ENCODE measurements around the gene FGD2. TPM values are rescaled to one million over a fixed set of nuclear protein-coding genes. Genes with fewer than 3 reads are reported as not detected.
A peak's percentile ranks its signal among the peaks of the same experiment; 100 is the strongest.
"Not testable (repeated sequence)": the region's sequence is repeated elsewhere in the genome, so short reads cannot be mapped to it uniquely, and the experiment has no call there.

Gene FGD2
- total RNA-seq, 5 donors from 2014 or later (not counting 1 experiment from before 2014, with no cell fraction given): 2.8 to 11.1 (median 3.3) TPM

DNA sequence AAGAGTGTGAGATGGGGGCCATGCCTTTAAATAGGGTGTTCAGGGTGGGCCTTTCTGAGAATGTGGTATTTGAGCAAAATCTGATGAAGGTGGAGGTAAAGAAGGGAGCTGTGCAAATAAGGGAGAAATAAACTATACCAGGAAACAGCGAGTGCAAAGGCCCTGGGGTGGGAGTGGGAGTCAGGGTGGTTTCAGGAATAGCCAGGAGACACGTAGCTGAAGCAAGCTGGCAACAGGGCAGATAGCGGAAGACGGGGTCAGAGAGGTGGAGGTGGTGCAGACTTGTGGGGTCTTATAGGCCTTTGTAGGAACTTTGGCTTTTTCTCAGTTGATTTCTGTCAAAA, 51.6 kb downstream of the FGD2 start:
- H3K27ac Mint-ChIP-seq: no peak overlapping the region
- H3K9me3 Mint-ChIP-seq: no peaks in the 10 kb centered on the region
- POLR2A ChIA-PET: no interaction called here

DNA sequence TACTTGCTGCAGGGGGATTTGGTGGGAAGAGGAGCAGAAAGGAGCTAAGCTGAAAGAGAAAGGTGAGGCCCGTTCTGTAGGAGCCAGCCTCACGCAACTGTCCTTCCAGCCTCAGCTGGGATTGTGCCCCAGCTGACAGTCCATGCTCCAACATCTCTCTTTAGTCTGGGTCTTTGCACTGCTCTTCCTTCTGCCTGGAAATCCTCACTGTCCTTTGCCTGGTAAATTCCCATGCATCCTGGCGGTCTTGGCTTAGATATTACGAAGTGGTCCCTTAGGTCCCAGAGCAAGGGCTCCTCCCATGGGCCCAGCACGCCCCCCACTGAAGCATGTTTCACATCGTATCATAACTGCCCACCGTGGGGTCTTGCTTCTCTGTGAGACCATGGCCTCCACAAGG, 52.2 kb downstream of the FGD2 start:
- DNase-seq: no peak
- Mint-ChIP-seq H3K9me3 (no peaks in the 10 kb centered on the region), H3K4me3 (no peak overlapping the region), H3K36me3 (no peaks in the 10 kb centered on the region), H3K4me1 (peaks cover 0 to 13% (median 4%) of the 10 kb centered on the region in 3 donors), H3K27ac (peak overlapping the region in 1 of 2 donors; percentile 16), H3K27me3 (no peaks in the 10 kb centered on the region)
- H3K9me3 ChIP-seq: no peaks in the 10 kb centered on the region
- no peaks in the 10 kb centered on the region for H3K4me1 ChIP-seq (ENCODE audit: control insufficient read depth in 1 of 2, extremely low read depth in 1 of 2, insufficient read depth in 2 of 2, low read length in 2 of 2)
- ChIA-PET CTCF (no interaction called here), POLR2A (no interaction called here)
- ATAC-seq (replicated peaks in 1 of 4): no peak
- no peak overlapping the region for H3K27ac ChIP-seq (ENCODE audit: low read length)
- WGBS (ENCODE audit: insufficient coverage): 96% methylated on average over 7 of the region's 7 CpGs
- no peak overlapping the region for H3K4me3 ChIP-seq (ENCODE audit: control insufficient read depth in 1 of 2, extremely low read depth in 1 of 2, low read length in 1 of 2)
- H3K27me3 ChIP-seq (replicated peaks in 1 of 2; ENCODE audit: control insufficient read depth in 2 of 2, extremely low read depth in 1 of 2, insufficient read depth in 2 of 2, low read length in 1 of 2): no peaks in the 10 kb centered on the region
- no peaks in the 10 kb centered on the region for H3K36me3 ChIP-seq (ENCODE audit: control insufficient read depth in 2 of 2, extremely low read depth in 1 of 2, insufficient read depth in 1 of 2, low read length in 1 of 2)

More for the DNA sequence above, 51.6 kb downstream of the FGD2 start:
- no peak overlapping the region for H3K27ac ChIP-seq (ENCODE audit: low read length)
- Mint-ChIP-seq H3K27me3 (no peaks in the 10 kb centered on the region), H3K4me3 (no peak overlapping the region), H3K36me3 (no peaks in the 10 kb centered on the region), H3K4me1 (peaks cover under 1 to 13% (median 5%) of the 10 kb centered on the region in 3 donors)
- WGBS (ENCODE audit: insufficient coverage): 92% methylated on average over 1 of the region's 4 CpGs
- H3K9me3 ChIP-seq: no peaks in the 10 kb centered on the region
- no peaks in the 10 kb centered on the region for H3K36me3 ChIP-seq (ENCODE audit: control insufficient read depth in 2 of 2, extremely low read depth in 1 of 2, insufficient read depth in 1 of 2, low read length in 1 of 2)
- H3K4me1 ChIP-seq (ENCODE audit: control insufficient read depth in 1 of 2, extremely low read depth in 1 of 2, insufficient read depth in 2 of 2, low read length in 2 of 2): peaks cover 0 to 3% of the 10 kb centered on the region in 2 experiments
- H3K4me3 ChIP-seq (ENCODE audit: control insufficient read depth in 1 of 2, extremely low read depth in 1 of 2, low read length in 1 of 2): no peak overlapping the region
- CTCF ChIA-PET: no interaction called here
- no peaks in the 10 kb centered on the region for H3K27me3 ChIP-seq (replicated peaks in 1 of 2; ENCODE audit: control insufficient read depth in 2 of 2, extremely low read depth in 1 of 2, insufficient read depth in 2 of 2, low read length in 1 of 2)
- DNase-seq: no peak
- ATAC-seq (replicated peaks in 1 of 4): no peak

DNA sequence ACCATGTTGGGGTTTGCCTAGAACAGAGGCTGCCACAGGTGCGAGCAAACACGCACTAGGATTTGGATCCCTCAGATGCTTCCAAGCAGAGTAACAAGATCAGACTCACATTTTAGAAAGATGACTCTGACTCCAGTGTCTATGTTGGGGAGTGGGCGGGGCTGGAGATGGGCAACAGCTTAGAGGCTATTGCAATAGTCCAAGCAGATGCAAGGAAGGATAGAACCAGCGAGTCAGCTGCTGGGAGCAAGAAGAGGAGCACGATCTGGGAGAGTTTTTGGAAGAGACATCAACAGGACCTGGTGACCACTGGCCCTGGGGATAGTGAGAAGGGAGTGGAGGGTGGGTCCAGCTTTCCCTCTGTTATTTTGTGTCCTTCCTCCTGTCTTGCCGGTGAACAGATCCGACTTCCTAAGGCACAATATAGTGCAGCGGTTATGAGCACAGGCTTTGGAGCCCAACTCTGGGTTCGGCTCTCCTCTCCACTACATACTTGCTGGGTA, 52.7 kb downstream of the FGD2 start:
- Histone ChIP-seq H3K4me3 (ENCODE audit: control insufficient read depth in 1 of 2, extremely low read depth in 1 of 2, low read length in 1 of 2) (no peak overlapping the region), H3K27me3 (replicated peaks in 1 of 2; ENCODE audit: control insufficient read depth in 2 of 2, extremely low read depth in 1 of 2, insufficient read depth in 2 of 2, low read length in 1 of 2) (no peaks in the 10 kb centered on the region), H3K36me3 (ENCODE audit: control insufficient read depth in 2 of 2, extremely low read depth in 1 of 2, insufficient read depth in 1 of 2, low read length in 1 of 2) (no peaks in the 10 kb centered on the region), H3K27ac (ENCODE audit: low read length) (no peak overlapping the region), H3K9me3 (no peaks in the 10 kb centered on the region), H3K4me1 (ENCODE audit: control insufficient read depth in 1 of 2, extremely low read depth in 1 of 2, insufficient read depth in 2 of 2, low read length in 2 of 2) (no peaks in the 10 kb centered on the region)
- H3K9me3 Mint-ChIP-seq: no peaks in the 10 kb centered on the region
- CTCF ChIA-PET: no interaction called here
- H3K27me3 Mint-ChIP-seq: no peaks in the 10 kb centered on the region
- DNase-seq: no peak
- POLR2A ChIA-PET: no interaction called here
- no peak overlapping the region for H3K4me3 Mint-ChIP-seq
- no peak overlapping the region for H3K27ac Mint-ChIP-seq
- 95% methylated on average over 3 of the region's 9 CpGs for WGBS (ENCODE audit: insufficient coverage)
- peaks cover 0 to 13% (median 4%) of the 10 kb centered on the region in 3 donors for H3K4me1 Mint-ChIP-seq
- no peaks in the 10 kb centered on the region for H3K36me3 Mint-ChIP-seq
- no peak for ATAC-seq (replicated peaks in 1 of 4)

DNA sequence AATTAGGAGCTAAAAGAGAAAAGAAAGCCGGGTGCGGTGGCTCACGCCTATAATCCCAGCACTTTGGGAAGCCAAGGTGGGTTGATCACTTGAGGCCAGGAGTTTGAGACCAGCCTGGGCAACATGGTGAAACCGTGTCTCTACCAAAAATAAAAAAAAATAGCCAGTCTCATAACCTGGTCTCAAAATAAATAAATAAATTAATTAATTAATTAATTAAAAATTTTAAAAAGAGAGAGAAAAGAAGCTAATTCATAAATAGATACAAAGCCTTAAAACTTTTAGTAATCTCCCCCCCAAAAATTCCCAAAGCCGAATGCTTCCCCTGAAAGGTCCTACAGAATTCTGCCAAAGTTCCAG, 53.5 kb downstream of the FGD2 start:
- H3K27ac ChIP-seq (ENCODE audit: low read length); H3K9me3 Mint-ChIP-seq; H3K27ac Mint-ChIP-seq; H3K36me3 Mint-ChIP-seq; H3K36me3 ChIP-seq (ENCODE audit: control insufficient read depth in 2 of 2, extremely low read depth in 1 of 2, insufficient read depth in 1 of 2, low read length in 1 of 2); POLR2A ChIA-PET; H3K4me1 ChIP-seq (ENCODE audit: control insufficient read depth in 1 of 2, extremely low read depth in 1 of 2, insufficient read depth in 2 of 2, low read length in 2 of 2); H3K27me3 Mint-ChIP-seq; ATAC-seq (replicated peaks in 1 of 4); H3K27me3 ChIP-seq (replicated peaks in 1 of 2; ENCODE audit: control insufficient read depth in 2 of 2, extremely low read depth in 1 of 2, insufficient read depth in 2 of 2, low read length in 1 of 2); DNase-seq; H3K4me3 ChIP-seq (ENCODE audit: control insufficient read depth in 1 of 2, extremely low read depth in 1 of 2, low read length in 1 of 2); H3K4me3 Mint-ChIP-seq; H3K9me3 ChIP-seq; CTCF ChIA-PET: not testable (repeated sequence)
- WGBS (ENCODE audit: insufficient coverage): no CpG with 5 or more reads among the region's 5 CpGs
- H3K4me1 Mint-ChIP-seq: peaks cover 0 to 13% (median 4%) of the 10 kb centered on the region in 3 donors

DNA sequence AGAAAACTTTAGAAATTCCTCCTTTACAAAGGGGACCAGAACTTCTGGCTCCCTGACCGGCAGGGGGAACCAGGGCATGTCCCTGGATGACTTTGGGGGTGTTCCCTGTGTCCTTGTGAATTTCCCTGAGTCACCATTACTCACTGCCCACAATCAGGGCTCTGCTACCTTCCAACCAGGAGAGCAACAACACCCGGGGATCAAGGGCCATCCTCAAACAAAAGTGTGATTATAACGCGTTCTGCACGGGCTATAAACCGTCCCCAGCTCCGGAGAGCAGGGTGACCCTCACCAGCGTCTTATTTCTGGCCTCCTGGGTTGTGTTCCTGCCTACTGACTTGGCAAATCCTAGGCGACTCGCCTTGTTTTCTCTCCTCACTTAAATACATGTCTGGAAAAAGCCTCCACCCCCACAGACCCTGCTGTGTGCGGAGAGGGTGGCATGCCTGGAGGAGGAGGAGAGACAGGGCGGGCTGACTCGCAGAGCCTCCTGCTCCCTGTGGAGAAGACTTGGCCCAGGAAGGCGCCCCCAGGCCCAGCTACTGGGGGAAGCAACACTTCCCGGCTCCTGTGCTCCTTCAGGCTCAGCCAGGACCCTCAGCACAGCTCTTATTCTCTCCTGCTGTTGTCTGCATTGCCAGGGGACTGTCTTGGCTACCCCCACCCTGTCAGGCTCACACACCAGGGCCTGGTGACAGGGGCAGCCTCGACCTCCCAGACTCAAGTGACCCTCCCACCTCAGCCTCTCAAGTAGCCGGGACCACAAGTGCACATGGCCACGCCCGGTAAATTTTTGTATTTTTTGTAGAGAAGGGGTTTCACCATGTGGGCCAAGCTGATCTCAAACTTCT, 54.1 kb downstream of the FGD2 start:
- Histone ChIP-seq H3K4me1 (ENCODE audit: control insufficient read depth in 1 of 2, extremely low read depth in 1 of 2, insufficient read depth in 2 of 2, low read length in 2 of 2) (no peaks in the 10 kb centered on the region), H3K36me3 (ENCODE audit: control insufficient read depth in 2 of 2, extremely low read depth in 1 of 2, insufficient read depth in 1 of 2, low read length in 1 of 2) (no peaks in the 10 kb centered on the region), H3K4me3 (ENCODE audit: control insufficient read depth in 1 of 2, extremely low read depth in 1 of 2, low read length in 1 of 2) (no peak overlapping the region), H3K27ac (ENCODE audit: low read length) (no peak overlapping the region), H3K27me3 (replicated peaks in 1 of 2; ENCODE audit: control insufficient read depth in 2 of 2, extremely low read depth in 1 of 2, insufficient read depth in 2 of 2, low read length in 1 of 2) (no peaks in the 10 kb centered on the region), H3K9me3 (no peaks in the 10 kb centered on the region)
- no peak for ATAC-seq (replicated peaks in 1 of 4)
- no peak overlapping the region for H3K27ac Mint-ChIP-seq
- WGBS (ENCODE audit: insufficient coverage): 89% methylated on average over 8 of the region's 19 CpGs
- H3K4me1 Mint-ChIP-seq: peaks cover 0 to 10% (median 3%) of the 10 kb centered on the region in 3 donors
- ChIA-PET CTCF (no interaction called here), POLR2A (no interaction called here)
- no peak overlapping the region for H3K4me3 Mint-ChIP-seq
- H3K36me3 Mint-ChIP-seq: no peaks in the 10 kb centered on the region
- no peak for DNase-seq
- no peaks in the 10 kb centered on the region for H3K27me3 Mint-ChIP-seq
- no peaks in the 10 kb centered on the region for H3K9me3 Mint-ChIP-seq

DNA sequence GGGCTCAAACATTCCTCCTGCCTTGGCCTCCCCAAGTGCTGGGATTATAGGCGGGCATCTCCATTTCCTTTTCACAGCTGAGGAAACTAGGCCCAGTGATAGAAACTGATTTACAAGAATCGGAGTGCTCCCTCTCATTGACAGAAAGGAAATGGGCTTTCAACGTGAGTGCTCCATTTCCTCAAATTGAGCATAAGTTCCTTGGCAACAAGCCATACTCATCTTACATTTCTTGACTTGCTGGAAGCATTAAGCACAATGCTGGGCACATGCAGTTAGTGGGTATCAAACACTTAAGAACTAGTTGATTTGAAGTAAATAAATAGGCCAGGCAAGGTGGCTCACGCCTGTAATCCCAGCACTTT, 54.7 kb downstream of the FGD2 start:
- Mint-ChIP-seq H3K27me3 (no peaks in the 10 kb centered on the region), H3K27ac (no peak overlapping the region), H3K4me1 (peaks cover 0 to 5% (median 0%) of the 10 kb centered on the region in 3 donors), H3K36me3 (no peaks in the 10 kb centered on the region), H3K9me3 (no peaks in the 10 kb centered on the region), H3K4me3 (no peak overlapping the region)
- H3K9me3 ChIP-seq: no peaks in the 10 kb centered on the region
- no peak overlapping the region for H3K27ac ChIP-seq (ENCODE audit: low read length)
- WGBS (ENCODE audit: insufficient coverage): 77% methylated on average over 3 of the region's 4 CpGs
- CTCF ChIA-PET: no interaction called here
- no peaks in the 10 kb centered on the region for H3K4me1 ChIP-seq (ENCODE audit: control insufficient read depth in 1 of 2, extremely low read depth in 1 of 2, insufficient read depth in 2 of 2, low read length in 2 of 2)
- no peaks in the 10 kb centered on the region for H3K36me3 ChIP-seq (ENCODE audit: control insufficient read depth in 2 of 2, extremely low read depth in 1 of 2, insufficient read depth in 1 of 2, low read length in 1 of 2)
- no peak overlapping the region for H3K4me3 ChIP-seq (ENCODE audit: control insufficient read depth in 1 of 2, extremely low read depth in 1 of 2, low read length in 1 of 2)
- POLR2A ChIA-PET: no interaction called here
- no peak for ATAC-seq (replicated peaks in 1 of 4)
- H3K27me3 ChIP-seq (replicated peaks in 1 of 2; ENCODE audit: control insufficient read depth in 2 of 2, extremely low read depth in 1 of 2, insufficient read depth in 2 of 2, low read length in 1 of 2): no peaks in the 10 kb centered on the region
- no peak for DNase-seq
